HepG2 (cell line): ENCODE results near the gene ZDHHC14. TPM values are rescaled to one million over a fixed set of nuclear protein-coding genes. Genes with fewer than 3 reads are reported as not detected.

ENCODE experiments used
- ATAC-seq: fragments of 200-7000 bp; cut with Tn5 transposase; 3 replicates; pipeline ENCODE4 v1.9.1; 2020; ENCODE audit warnings: mild to moderate bottlenecking, moderate library complexity
- BruUV-seq: library from RNA; stranded (reverse); fragments of 400-500 nt; replicated peaks from 2 replicates; lab custom pipeline; 2021; lab: Mats Ljungman, UMichigan
- CTCF ChIA-PET: fragments of 300-600 bp; formaldehyde crosslinking; extraction: SDS; loops from one replicate; lab custom pipeline; 2021; ENCODE audit warnings: low total read pairs, inconsistent platforms, low intra/inter-chr PET ratio; lab: Yijun Ruan, JAX
- POLR2A ChIA-PET: fragments of 350-600 bp; sonication (Branson Sonifier 250); formaldehyde crosslinking; loops from one replicate; lab custom pipeline; 2020; ENCODE audit warnings: antibody characterized with exemption, inconsistent platforms; lab: Yijun Ruan, JAX
- DNase-seq: peaks from one replicate; pipeline ENCODE4 v3.0.0-alpha.2; 2015; ENCODE audit warnings: low spot score
- FAIRE-seq: peaks from 3 replicates; lab custom pipeline; 2011; peaks lifted over from hg19 to GRCh38; lab: Jason Lieb, UNC
- H2AFZ ChIP-seq: one replicate; pipeline ENCODE4 v1.6.1; 2011; ENCODE audit warnings: low read length, inconsistent platforms
- H3K27ac ChIP-seq: fragments of 300-600 bp; 3 replicates; pipeline ENCODE4 v1.8.0; 2011; ENCODE audit warnings: mixed run types, mild to moderate bottlenecking, mixed read lengths, low read length, inconsistent platforms; ENCODE audit not compliant: insufficient read depth; ENCODE audit errors: extremely low read length
- H3K27me3 ChIP-seq, 2 experiments: fragments of 200-600 bp in 1 of 2; 2 replicates in 1 of 2; 3 replicates in 1 of 2; pipeline versions ENCODE4 v1.6.0 to v1.8.0; 2011; ENCODE audit warnings: low read length in 2 of 2, mild to moderate bottlenecking in 2 of 2, moderate library complexity in 2 of 2, inconsistent platforms in 1 of 2; ENCODE audit not compliant: insufficient read depth in 2 of 2, control insufficient read depth in 1 of 2
- H3K36me3 ChIP-seq, 2 experiments: fragments of 200-600 bp in 1 of 2; replicated peaks in 1 of 2; 2 replicates in 1 of 2; 3 replicates in 1 of 2; pipeline versions ENCODE4 v1.5.1 to v1.8.0; 2011; ENCODE audit warnings: low read length in 2 of 2, inconsistent platforms in 1 of 2; ENCODE audit not compliant: insufficient read depth in 2 of 2, control insufficient read depth in 1 of 2
- H3K4me1 ChIP-seq: 2 replicates; pipeline ENCODE4 v1.5.1; 2012; ENCODE audit warnings: low read length, inconsistent platforms; ENCODE audit not compliant: insufficient read depth
- H3K4me2 ChIP-seq: 2 replicates; pipeline ENCODE4 v1.6.0; 2011; ENCODE audit warnings: low read depth, low read length, inconsistent platforms
- H3K4me3 ChIP-seq, 3 experiments: fragments of 200-600 bp in 1 of 3; sonication (generic), shearing (Covaris generic) in 1 of 3; replicated peaks in 1 of 3; 2 replicates each; pipeline ENCODE4 v1.5.1; 2011 to 2016; ENCODE audit warnings: low read length in 3 of 3, inconsistent platforms in 2 of 3, low read depth in 2 of 3, mild to moderate bottlenecking in 2 of 3, control low read depth in 1 of 3, mixed read lengths in 1 of 3; ENCODE audit not compliant: insufficient read depth in 1 of 3
- H3K79me2 ChIP-seq: one replicate; pipeline ENCODE4 v1.6.1; 2011; ENCODE audit warnings: low read length, inconsistent platforms; ENCODE audit not compliant: insufficient read depth
- H3K9ac ChIP-seq: 2 replicates; pipeline ENCODE4 v1.6.0; 2011; ENCODE audit warnings: mild to moderate bottlenecking, low read depth, low read length, inconsistent platforms; ENCODE audit not compliant: insufficient read depth
- H3K9me3 ChIP-seq: 2 replicates; pipeline ENCODE4 v1.5.1; 2012; ENCODE audit warnings: mild to moderate bottlenecking, low read length
- H4K20me1 ChIP-seq: 2 replicates; pipeline ENCODE4 v1.6.0; 2011; ENCODE audit warnings: inconsistent platforms, mild to moderate bottlenecking, low read length, moderate library complexity; ENCODE audit not compliant: insufficient read depth
- ZBTB40 ChIP-seq, 2 experiments: fragments of 450-650 bp in 1 of 2; sonication (generic) in 1 of 2; formaldehyde crosslinking in 1 of 2; IDR thresholded peaks; 2 replicates each; pipeline versions ENCODE4 v1.6.1 to v1.8.0; 2016 to 2022; ENCODE audit warnings: antibody characterized with exemption in 1 of 2, mild to moderate bottlenecking in 1 of 2, missing genetic modification reagents in 1 of 2
- ZNF792 ChIP-seq: IDR thresholded peaks from 2 replicates; pipeline ENCODE4 v1.6.1; 2016
- ZSCAN21 ChIP-seq: sonication (generic); formaldehyde crosslinking; IDR thresholded peaks from 2 replicates; pipeline ENCODE4 v1.8.0; 2022; ENCODE audit warnings: mild to moderate bottlenecking, missing genetic modification reagents, moderate library complexity, borderline replicate concordance
- WGBS: methylation state at CpG from one replicate; pipeline ENCODE4 v1.1.6; 2017; ENCODE audit warnings: low lambda C conversion rate; 5-methylcytosine and 5-hydroxymethylcytosine counted together
- in situ Hi-C: cut with HindIII; loops from 2 replicates; pipeline ENCODE4 v1.10.0; 2017; ENCODE audit warnings: low pct_unique_long_range_greater_than_20kb; ENCODE audit not compliant: extremely low pct_ligation_motif_present
- intact Hi-C: fragments of 100-400 bp; cut with micrococcal nuclease; formaldehyde crosslinking; loops from one replicate; pipeline ENCODE4 v1.10.0; 2022; ENCODE audit not compliant: unreplicated experiment
- polyA plus RNA-seq, 8 experiments: library from polyadenylated mRNA; depleted of rRNA in 3 of 8; stranded (reverse) in 7 of 8; unstranded in 1 of 8; fragments of >200 nt; fragmentation: Illumina TruSeq in 4 of 8; extraction: Trizol in 4 of 8; gene quantifications; 2 replicates each; pipeline versions ENCODE4 v1.2.1 to v1.2.3, GENCODE V29; 2011 to 2016; ENCODE audit warnings: low read depth in 4 of 8, missing spikeins in 1 of 8, mixed read lengths in 1 of 8; ENCODE audit not compliant: insufficient read depth in 1 of 8
- total RNA-seq, 5 experiments: library from RNA; depleted of rRNA; stranded (reverse); fragments of >200 nt; fragmentation: Illumina TruSeq; extraction: Trizol; gene quantifications; 2 replicates each; pipeline ENCODE4 v1.2.3, GENCODE V29; 2016; ENCODE audit warnings: low read depth in 1 of 5

Gene ZDHHC14
- total and polyA plus RNA-seq, 2 of the 13 experiments (the other 11 are each of a cell fraction or from before 2014, with no cell fraction given): 3.7 to 9.5 TPM

- H2AFZ ChIP-seq: no peak overlapping the region
Measured at GRCh38 chr6:157335829-157336228, 45.2 kb upstream of the ZDHHC14 start.

More at GRCh38 chr6:157335829-157336228, 45.2 kb upstream of the ZDHHC14 start:
- peaks cover 0 to 10% of the 10 kb centered on the region in 2 experiments; a peak in 3 of 5 replicates for H3K27me3 ChIP-seq
- 14% methylated on average over 6 of the region's 6 CpGs for WGBS
- H3K79me2 ChIP-seq: no peaks in the 10 kb centered on the region
- ATAC-seq: peak; percentile 33; the same call in 2 of the 3 replicates
- ChIA-PET POLR2A (interaction anchor here (6.0 kb wide), 1 partner anchor 12 kb away, joined by 42 read pairs; the partner anchor contains the start of gene TMEM242), CTCF (interaction anchor here (4.3 kb wide), 1 partner anchor 20 kb away, joined by 60 read pairs; no protein-coding TSS in a partner anchor)
- H3K4me1 ChIP-seq: peaks cover 7% of the 10 kb centered on the region; the same call in 1 of the 2 replicates
- H4K20me1 ChIP-seq: no peaks in the 10 kb centered on the region
- in situ Hi-C loops (no loop called here), intact Hi-C loops (loop anchor here (1.0 to 5.0 kb wide), 3 partner anchors 22 to 331 kb away; no protein-coding TSS in a partner anchor)
- H3K9ac ChIP-seq: no peak overlapping the region
- no TSS peak for BruUV-seq
- TF ChIP-seq ZBTB40 (IDR thresholded peaks at IDR 0.05): no peak
- no peak for TF ChIP-seq ZBTB40 (CRISPR knock-in tag; IDR thresholded peaks at IDR 0.05)
- peak; percentile 88 for TF ChIP-seq ZNF792
- no peak for TF ChIP-seq ZSCAN21 (CRISPR knock-in tag)
- H3K9me3 ChIP-seq: no peaks in the 10 kb centered on the region
- no peak overlapping the region; the same call in 1 of the 2 replicates for H3K4me2 ChIP-seq
- no peak overlapping the region for H3K4me3 ChIP-seq
- no peak for DNase-seq
- no peak overlapping the region for H3K27ac ChIP-seq
- FAIRE-seq: no peak
- H3K36me3 ChIP-seq: no peaks in the 10 kb centered on the region
